ENCODE measurements around the gene TUBA3E.
"Not testable (repeated sequence)": the region's sequence is repeated elsewhere in the genome, so short reads cannot be mapped to it uniquely, and the experiment has no call there.

GRCh38 chr2:130182826-130183511 is 15.3 kb downstream of the TUBA3E start:
- TF ChIP-seq CTCF (IDR thresholded peaks at IDR 0.05; ENCODE audit: extremely low read depth in 1 of 2, insufficient read depth in 1 of 2, low read depth in 1 of 2, low read length in 2 of 2); MYC (IDR thresholded peaks at IDR 0.05; ENCODE audit: low read depth, low read length); MAX (IDR thresholded peaks at IDR 0.05; ENCODE audit: insufficient read depth, insufficient read length); POLR2AphosphoS5 (IDR thresholded peaks at IDR 0.05; ENCODE audit: insufficient read depth, low read depth, low read length): not testable (repeated sequence)

All from endothelial cell of umbilical vein (primary cell).